CD14-positive monocyte (primary cell): ENCODE data around the gene ERCC6. TPM values are rescaled to one million over a fixed set of nuclear protein-coding genes. Genes with fewer than 3 reads are reported as not detected.

Source experiments
- DNase-seq, 3 donors: peaks; one replicate each; pipeline ENCODE4 v3.0.0-alpha.2; 2011 to 2022
- H2AFZ ChIP-seq: 2 replicates; pipeline ENCODE4 v1.6.0; 2012; ENCODE audit warnings: mild to moderate bottlenecking, low read depth, low read length, inconsistent platforms; ENCODE audit not compliant: insufficient read depth, poor library complexity, severe bottlenecking
- H3K27ac ChIP-seq, 2 donors: 1 replicate in 1 of 2; 2 replicates in 1 of 2; pipeline ENCODE4 v1.5.1; 2012 to 2013; ENCODE audit warnings: low read length in 2 of 2, control low read depth in 1 of 2, inconsistent platforms in 1 of 2, low read depth in 1 of 2, mild to moderate bottlenecking in 1 of 2
- H3K27me3 ChIP-seq, 2 donors: one replicate each; pipeline versions ENCODE4 v1.6.0 to v1.6.1; 2011 to 2013; ENCODE audit warnings: low read length in 2 of 2; ENCODE audit not compliant: control insufficient read depth in 2 of 2, insufficient read depth in 2 of 2
- H3K36me3 ChIP-seq, 2 donors: replicated peaks in 1 of 2; 1 replicate in 1 of 2; 2 replicates in 1 of 2; pipeline versions ENCODE4 v1.5.1 to v1.6.1; 2012 to 2013; ENCODE audit warnings: low read length in 2 of 2, control low read depth in 1 of 2, inconsistent platforms in 1 of 2, mild to moderate bottlenecking in 1 of 2; ENCODE audit not compliant: insufficient read depth in 2 of 2, control insufficient read depth in 1 of 2
- H3K4me1 ChIP-seq, 2 donors: 1 replicate in 1 of 2; 2 replicates in 1 of 2; pipeline versions ENCODE4 v1.5.1 to v1.6.1; 2012 to 2013; ENCODE audit warnings: low read length in 2 of 2, control low read depth in 1 of 2, inconsistent platforms in 1 of 2, mild to moderate bottlenecking in 1 of 2, moderate library complexity in 1 of 2; ENCODE audit not compliant: insufficient read depth in 2 of 2, control insufficient read depth in 1 of 2
- H3K4me2 ChIP-seq: replicated peaks from 2 replicates; pipeline ENCODE3; 2012; ENCODE audit warnings: low read length, moderate library complexity, mild to moderate bottlenecking; ENCODE audit not compliant: poor library complexity, severe bottlenecking; ENCODE audit errors: extremely low read depth
- H3K4me3 ChIP-seq, 3 experiments: fragments of 200-600 bp in 1 of 3; sonication (generic) in 1 of 3; replicated peaks in 1 of 3; 1 replicate in 2 of 3; 2 replicates in 1 of 3; pipeline ENCODE4 v1.5.1; 2011 to 2013; ENCODE audit warnings: low read length in 3 of 3, mild to moderate bottlenecking in 3 of 3, control low read depth in 2 of 3, low read depth in 2 of 3, inconsistent platforms in 1 of 3, moderate library complexity in 1 of 3
- H3K79me2 ChIP-seq: 2 replicates; pipeline ENCODE4 v1.6.0; 2012; ENCODE audit warnings: mild to moderate bottlenecking, control low read depth, inconsistent platforms, low read length, moderate library complexity; ENCODE audit not compliant: insufficient read depth
- H3K9ac ChIP-seq: 2 replicates; pipeline ENCODE4 v1.6.0; 2017; ENCODE audit warnings: low read length, mild to moderate bottlenecking; ENCODE audit not compliant: insufficient read depth, poor library complexity, severe bottlenecking
- H3K9me3 ChIP-seq, 2 donors: replicated peaks in 1 of 2; 1 replicate in 1 of 2; 2 replicates in 1 of 2; pipeline versions ENCODE4 v1.5.1 to v1.6.1; 2012 to 2013; ENCODE audit warnings: low read length in 2 of 2, control low read depth in 1 of 2; ENCODE audit not compliant: control insufficient read depth in 1 of 2, insufficient read depth in 1 of 2
- H4K20me1 ChIP-seq: 2 replicates; pipeline ENCODE4 v1.6.0; 2012; ENCODE audit warnings: mild to moderate bottlenecking, low read length, control low read depth, moderate library complexity; ENCODE audit not compliant: insufficient read depth
- H3K27ac Mint-ChIP-seq, 7 donors: one replicate each; pipeline ENCODE4 v1.8.0; 2020; ENCODE audit warnings: mild to moderate bottlenecking in 7 of 7, mixed read lengths in 7 of 7, moderate library complexity in 6 of 7, inconsistent platforms in 2 of 7
- H3K27me3 Mint-ChIP-seq, 3 donors: one replicate each; pipeline ENCODE4 v1.8.0; 2021 to 2022; ENCODE audit warnings: low read depth in 3 of 3, mild to moderate bottlenecking in 3 of 3, mixed read lengths in 3 of 3, moderate library complexity in 3 of 3, inconsistent platforms in 1 of 3
- H3K36me3 Mint-ChIP-seq, 2 donors: one replicate each; pipeline ENCODE4 v1.8.0; 2020; ENCODE audit warnings: mixed read lengths in 2 of 2, inconsistent platforms in 1 of 2, mild to moderate bottlenecking in 1 of 2
- H3K4me1 Mint-ChIP-seq: one replicate; pipeline ENCODE4 v1.8.0; 2020; ENCODE audit warnings: mild to moderate bottlenecking, mixed read lengths
- H3K4me3 Mint-ChIP-seq, 2 donors: one replicate each; pipeline ENCODE4 v1.8.0; 2020; ENCODE audit warnings: mild to moderate bottlenecking in 2 of 2, mixed read lengths in 2 of 2, moderate library complexity in 1 of 2
- H3K9me3 Mint-ChIP-seq, 7 donors: one replicate each; pipeline ENCODE4 v1.8.0; 2020 to 2022; ENCODE audit warnings: mixed read lengths in 7 of 7, mild to moderate bottlenecking in 6 of 7, moderate library complexity in 6 of 7, inconsistent platforms in 2 of 7
- WGBS: methylation state at CpG from one replicate; pipeline ENCODE4 v1.1.5; 2013; ENCODE audit warnings: missing lambda C conversion rate; ENCODE audit not compliant: insufficient coverage; 5-methylcytosine and 5-hydroxymethylcytosine counted together
- intact Hi-C, 2 donors: fragments of 100-400 bp; cut with micrococcal nuclease; formaldehyde crosslinking; loops; one replicate each; pipeline versions ENCODE4 v1.15.0 to v1.15.1; 2023
- polyA plus RNA-seq, 3 donors: library from polyadenylated mRNA; depleted of rRNA in 1 of 3; unstranded in 2 of 3; stranded (reverse) in 1 of 3; fragments of 300-500 nt in 2 of 3; fragments of >200 nt in 1 of 3; fragmentation: Illumina TruSeq in 2 of 3; gene quantifications; 1 replicate in 2 of 3; 2 replicates in 1 of 3; pipeline ENCODE4 v1.2.3, GENCODE V29; 2012 to 2021
- TF ChIP-seq, protein P1 (sequence below): fragments of 200-600 bp; IDR thresholded peaks from one replicate; pipeline ENCODE4 v1.8.0; 2022; ENCODE audit warnings: antibody characterized with exemption, mild to moderate bottlenecking

Gene ERCC6
- polyA plus RNA-seq, 3 donors, result 5.4 to 6.2 (median 6.0) TPM

DNA sequence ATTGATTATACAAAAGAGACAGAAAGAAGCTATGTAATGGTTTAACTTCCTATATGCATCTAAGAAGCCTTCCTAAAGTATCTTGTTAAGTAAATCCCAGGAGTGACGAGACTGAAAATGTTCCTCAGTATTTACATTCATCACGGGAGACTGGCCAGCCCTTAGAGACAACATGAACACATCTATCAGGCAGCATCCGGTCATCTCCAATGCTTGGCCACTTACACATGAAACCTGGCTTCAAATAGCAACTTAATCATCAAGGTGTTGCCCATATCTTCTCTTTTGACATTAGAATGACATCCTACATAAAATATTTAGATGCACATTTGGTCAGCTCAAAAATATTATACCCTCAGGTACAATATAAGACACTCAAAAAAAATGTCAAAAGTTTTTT is 33.8 kb downstream of the ERCC6 start:
- H3K9me3 Mint-ChIP-seq, result no peaks in the 10 kb centered on the region
- H3K9me3 ChIP-seq, result no peaks in the 10 kb centered on the region
- no peak overlapping the region for H3K27ac ChIP-seq
- no peak overlapping the region for H3K4me3 Mint-ChIP-seq
- H3K4me1 ChIP-seq, result peaks cover 4 to 14% of the 10 kb centered on the region in 2 donors
- H3K36me3 Mint-ChIP-seq, result peaks cover 39 to 42% of the 10 kb centered on the region in 2 donors
- DNase-seq, result no peak
- 100% methylated on average over 1 of the region's 3 CpGs for WGBS
- TF ChIP-seq, protein P1, sequence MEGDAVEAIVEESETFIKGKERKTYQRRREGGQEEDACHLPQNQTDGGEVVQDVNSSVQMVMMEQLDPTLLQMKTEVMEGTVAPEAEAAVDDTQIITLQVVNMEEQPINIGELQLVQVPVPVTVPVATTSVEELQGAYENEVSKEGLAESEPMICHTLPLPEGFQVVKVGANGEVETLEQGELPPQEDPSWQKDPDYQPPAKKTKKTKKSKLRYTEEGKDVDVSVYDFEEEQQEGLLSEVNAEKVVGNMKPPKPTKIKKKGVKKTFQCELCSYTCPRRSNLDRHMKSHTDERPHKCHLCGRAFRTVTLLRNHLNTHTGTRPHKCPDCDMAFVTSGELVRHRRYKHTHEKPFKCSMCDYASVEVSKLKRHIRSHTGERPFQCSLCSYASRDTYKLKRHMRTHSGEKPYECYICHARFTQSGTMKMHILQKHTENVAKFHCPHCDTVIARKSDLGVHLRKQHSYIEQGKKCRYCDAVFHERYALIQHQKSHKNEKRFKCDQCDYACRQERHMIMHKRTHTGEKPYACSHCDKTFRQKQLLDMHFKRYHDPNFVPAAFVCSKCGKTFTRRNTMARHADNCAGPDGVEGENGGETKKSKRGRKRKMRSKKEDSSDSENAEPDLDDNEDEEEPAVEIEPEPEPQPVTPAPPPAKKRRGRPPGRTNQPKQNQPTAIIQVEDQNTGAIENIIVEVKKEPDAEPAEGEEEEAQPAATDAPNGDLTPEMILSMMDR, result no peak
- no peaks in the 10 kb centered on the region for H3K27me3 Mint-ChIP-seq
- peaks cover 12% of the 10 kb centered on the region for H4K20me1 ChIP-seq
- peaks cover 14% of the 10 kb centered on the region for H3K4me1 Mint-ChIP-seq
- H3K79me2 ChIP-seq, result no peaks in the 10 kb centered on the region
- H3K9ac ChIP-seq, result no peak overlapping the region
- intact Hi-C loops, result no loop called here
- no peak overlapping the region for H3K27ac Mint-ChIP-seq
- H2AFZ ChIP-seq, result no peak overlapping the region
- no peak overlapping the region for H3K4me3 ChIP-seq
- peaks cover 5 to 28% of the 10 kb centered on the region in 2 donors for H3K36me3 ChIP-seq
- no peak overlapping the region for H3K4me2 ChIP-seq
- no peaks in the 10 kb centered on the region for H3K27me3 ChIP-seq

DNA sequence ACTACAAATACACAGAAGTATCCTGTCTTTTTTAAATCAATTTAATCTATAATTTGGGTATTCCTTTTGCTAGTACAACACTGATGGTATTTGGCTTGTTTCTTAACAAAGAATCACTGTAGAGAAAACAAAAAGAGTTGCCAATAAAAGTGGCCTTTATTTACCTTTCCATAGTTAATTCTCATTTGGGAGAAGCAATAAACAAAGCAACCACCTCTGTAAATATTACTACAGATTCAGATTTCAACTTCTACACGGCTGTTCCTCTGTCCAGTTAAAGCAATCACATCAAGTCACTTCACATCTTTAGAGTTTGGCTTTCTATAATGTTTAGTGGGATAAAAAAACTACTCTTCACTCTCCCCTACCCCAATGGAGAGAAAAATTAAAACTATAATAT is 34.4 kb downstream of the ERCC6 start:
- Mint-ChIP-seq H3K27ac (no peak overlapping the region), H3K36me3 (peaks cover 39% of the 10 kb centered on the region in 2 donors), H3K4me3 (no peak overlapping the region), H3K9me3 (no peaks in the 10 kb centered on the region), H3K4me1 (peaks cover 14% of the 10 kb centered on the region), H3K27me3 (no peaks in the 10 kb centered on the region)
- no peaks in the 10 kb centered on the region for H3K27me3 ChIP-seq
- WGBS, result no CpG with 5 or more reads among the region's 1 CpG
- no peaks in the 10 kb centered on the region for H3K9me3 ChIP-seq
- no peak overlapping the region for H3K9ac ChIP-seq
- TF ChIP-seq, protein P1, result no peak
- H3K4me1 ChIP-seq, result peaks cover 4 to 14% of the 10 kb centered on the region in 2 donors
- H3K79me2 ChIP-seq, result no peaks in the 10 kb centered on the region
- intact Hi-C loops, result no loop called here
- peaks cover 11% of the 10 kb centered on the region for H4K20me1 ChIP-seq
- peaks cover 5 to 28% of the 10 kb centered on the region in 2 donors for H3K36me3 ChIP-seq
- H3K4me2 ChIP-seq, result no peak overlapping the region
- no peak overlapping the region for H2AFZ ChIP-seq
- no peak for DNase-seq
- H3K4me3 ChIP-seq, result no peak overlapping the region
- no peak overlapping the region for H3K27ac ChIP-seq
